Activated CD8-positive, alpha-beta memory T cell treated with anti-CD3 and anti-CD28 coated beads, Interleukin-2, amount 50 U/mL, for 24 hours (primary cell): ENCODE measurements around the gene ALOX12.

Experiments
- DNase-seq: peaks from one replicate; pipeline ENCODE4 v3.0.0-alpha.2; 2020; ENCODE audit errors: extremely low read depth

Gene ALOX12

GRCh38 chr17:7001318-7001961 lies 5.6 kb downstream of the ALOX12 start:
- no peak for DNase-seq

GRCh38 chr17:7002288-7003047 lies 6.6 kb downstream of the ALOX12 start:
- no peak for DNase-seq

GRCh38 chr17:7003745-7004144 lies 7.9 kb downstream of the ALOX12 start:
- no peak for DNase-seq

GRCh38 chr17:7004398-7005253 lies 8.8 kb downstream of the ALOX12 start:
- DNase-seq = no peak

GRCh38 chr17:7005716-7006115 lies 9.9 kb downstream of the ALOX12 start:
- DNase-seq = no peak

GRCh38 chr17:7007143-7007542 lies 11.3 kb downstream of the ALOX12 start:
- no peak for DNase-seq

GRCh38 chr17:7010523-7010922 lies 14.7 kb downstream of the ALOX12 start:
- DNase-seq = no peak

- DNase-seq = no peak
These were observed 15.6 kb downstream of the ALOX12 start for GRCh38 chr17:7011415-7011814.

GRCh38 chr17:7011942-7012254 lies 16.0 kb downstream of the ALOX12 start:
- DNase-seq = no peak

- peak; percentile 91 for DNase-seq
These were observed 18.6 kb downstream of the ALOX12 start for GRCh38 chr17:7014261-7014994.

- DNase-seq = no peak
These were observed 19.4 kb downstream of the ALOX12 start for GRCh38 chr17:7014995-7015958.

GRCh38 chr17:7016418-7016817 lies 20.6 kb downstream of the ALOX12 start:
- DNase-seq = no peak

GRCh38 chr17:7016886-7017826 lies 21.3 kb downstream of the ALOX12 start:
- no peak for DNase-seq

- no peak for DNase-seq
These were observed 22.0 kb downstream of the ALOX12 start for GRCh38 chr17:7017827-7018200.

- DNase-seq = no peak
These were observed 22.6 kb downstream of the ALOX12 start for GRCh38 chr17:7018331-7018964.

GRCh38 chr17:7019367-7019766 lies 23.5 kb downstream of the ALOX12 start:
- DNase-seq = no peak

GRCh38 chr17:7019839-7020519 lies 24.1 kb downstream of the ALOX12 start:
- DNase-seq = no peak

GRCh38 chr17:7020894-7021664 lies 25.2 kb downstream of the ALOX12 start:
- no peak for DNase-seq
